ENCODE results near the gene SPATA9.

DNA sequence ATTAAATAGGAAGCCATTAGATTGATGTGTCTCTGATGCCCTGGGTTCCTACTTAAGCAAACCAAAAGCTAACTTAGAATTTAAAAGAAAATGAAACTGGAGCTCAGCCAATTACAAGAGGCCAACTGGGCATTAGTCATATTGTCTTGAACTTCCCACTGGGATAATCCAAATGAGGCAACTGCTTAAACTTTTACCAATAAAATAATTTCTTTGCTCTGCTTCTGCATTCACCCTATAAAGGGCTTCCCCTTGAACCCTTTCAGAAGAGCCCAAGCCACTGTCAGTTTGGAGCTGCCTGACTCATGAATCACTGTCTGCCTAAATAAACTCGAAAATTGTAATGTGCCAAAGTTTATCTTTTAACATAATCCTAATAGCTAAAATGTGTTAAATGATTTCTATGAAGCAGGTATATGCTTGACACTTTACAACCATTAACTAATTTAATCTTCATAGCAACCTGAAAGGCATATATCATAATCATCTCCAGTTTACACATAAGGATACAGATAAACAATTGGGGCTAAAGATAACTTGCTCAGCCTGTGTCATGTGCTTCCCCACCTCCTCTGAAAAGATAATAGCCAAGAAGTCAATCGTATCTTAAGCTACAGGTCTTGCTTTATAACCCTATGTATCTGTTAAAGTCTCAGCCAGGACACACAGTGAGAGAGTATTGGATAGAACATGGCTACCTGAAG, 51.4 kb downstream of the SPATA9 start:
- TF ChIP-seq, protein P1, sequence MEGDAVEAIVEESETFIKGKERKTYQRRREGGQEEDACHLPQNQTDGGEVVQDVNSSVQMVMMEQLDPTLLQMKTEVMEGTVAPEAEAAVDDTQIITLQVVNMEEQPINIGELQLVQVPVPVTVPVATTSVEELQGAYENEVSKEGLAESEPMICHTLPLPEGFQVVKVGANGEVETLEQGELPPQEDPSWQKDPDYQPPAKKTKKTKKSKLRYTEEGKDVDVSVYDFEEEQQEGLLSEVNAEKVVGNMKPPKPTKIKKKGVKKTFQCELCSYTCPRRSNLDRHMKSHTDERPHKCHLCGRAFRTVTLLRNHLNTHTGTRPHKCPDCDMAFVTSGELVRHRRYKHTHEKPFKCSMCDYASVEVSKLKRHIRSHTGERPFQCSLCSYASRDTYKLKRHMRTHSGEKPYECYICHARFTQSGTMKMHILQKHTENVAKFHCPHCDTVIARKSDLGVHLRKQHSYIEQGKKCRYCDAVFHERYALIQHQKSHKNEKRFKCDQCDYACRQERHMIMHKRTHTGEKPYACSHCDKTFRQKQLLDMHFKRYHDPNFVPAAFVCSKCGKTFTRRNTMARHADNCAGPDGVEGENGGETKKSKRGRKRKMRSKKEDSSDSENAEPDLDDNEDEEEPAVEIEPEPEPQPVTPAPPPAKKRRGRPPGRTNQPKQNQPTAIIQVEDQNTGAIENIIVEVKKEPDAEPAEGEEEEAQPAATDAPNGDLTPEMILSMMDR (IDR thresholded peaks at IDR 0.05): no peak
- no peak for TF ChIP-seq RAD21 (IDR thresholded peaks at IDR 0.05; ENCODE audit: low read length)
- TF ChIP-seq RXRA (IDR thresholded peaks at IDR 0.05; ENCODE audit: borderline replicate concordance, low read depth): no peak
- no peak for TF ChIP-seq SIN3A (IDR thresholded peaks at IDR 0.05; ENCODE audit: borderline replicate concordance, low read depth, low read length)
- TF ChIP-seq GABPA (IDR thresholded peaks at IDR 0.05; ENCODE audit: low read depth): no peak
- no peak for TF ChIP-seq EZH2phosphoT487 (IDR thresholded peaks at IDR 0.05; ENCODE audit: borderline replicate concordance, low read depth)
- no peak for TF ChIP-seq POLR2AphosphoS5 (IDR thresholded peaks at IDR 0.05; ENCODE audit: low read depth, low read length)
- no peak for TF ChIP-seq TCF12 (IDR thresholded peaks at IDR 0.05)
